Measurements from ENCODE around the gene CEMIP.

DNA sequence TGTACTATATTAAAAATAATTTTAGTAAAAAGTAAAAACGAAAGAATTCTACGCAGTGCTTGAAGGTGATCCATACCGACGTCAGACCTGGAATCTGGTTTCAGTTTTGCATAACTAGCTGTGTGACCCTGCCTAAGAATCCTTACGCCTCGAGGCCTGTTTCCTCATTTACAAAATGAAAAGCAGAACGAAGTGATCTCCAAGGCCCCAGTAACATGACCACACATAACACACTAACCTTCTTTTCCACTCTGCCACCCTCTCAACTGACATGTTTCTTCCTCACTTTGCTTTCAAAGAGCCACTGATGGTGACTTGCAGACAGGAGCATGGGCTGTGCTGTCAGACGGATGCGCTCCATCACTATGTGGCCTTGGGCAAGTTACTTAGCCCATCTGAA lies 205.7 kb downstream of the CEMIP start:
- TF ChIP-seq ZNF749 (CRISPR knock-in tag; IDR thresholded peaks at IDR 0.05; ENCODE audit: borderline replicate concordance) (no peak), ZFX (CRISPR knock-in tag; IDR thresholded peaks at IDR 0.05; ENCODE audit: low read depth) (no peak), TCF12 (IDR thresholded peaks at IDR 0.05) (no peak), TCF12 (CRISPR knock-in tag; IDR thresholded peaks at IDR 0.05) (no peak), EZH2 (conservative IDR thresholded peaks at IDR 0.05; ENCODE audit: low read depth, low read length) (no peak), FOXA1 (IDR thresholded peaks at IDR 0.05) (no peak), FOXA1 (CRISPR knock-in tag; IDR thresholded peaks at IDR 0.05) (no peak), ZNF33A (CRISPR knock-in tag; IDR thresholded peaks at IDR 0.05; ENCODE audit: borderline replicate concordance) (no peak)
- TF ChIP-seq, protein P1, sequence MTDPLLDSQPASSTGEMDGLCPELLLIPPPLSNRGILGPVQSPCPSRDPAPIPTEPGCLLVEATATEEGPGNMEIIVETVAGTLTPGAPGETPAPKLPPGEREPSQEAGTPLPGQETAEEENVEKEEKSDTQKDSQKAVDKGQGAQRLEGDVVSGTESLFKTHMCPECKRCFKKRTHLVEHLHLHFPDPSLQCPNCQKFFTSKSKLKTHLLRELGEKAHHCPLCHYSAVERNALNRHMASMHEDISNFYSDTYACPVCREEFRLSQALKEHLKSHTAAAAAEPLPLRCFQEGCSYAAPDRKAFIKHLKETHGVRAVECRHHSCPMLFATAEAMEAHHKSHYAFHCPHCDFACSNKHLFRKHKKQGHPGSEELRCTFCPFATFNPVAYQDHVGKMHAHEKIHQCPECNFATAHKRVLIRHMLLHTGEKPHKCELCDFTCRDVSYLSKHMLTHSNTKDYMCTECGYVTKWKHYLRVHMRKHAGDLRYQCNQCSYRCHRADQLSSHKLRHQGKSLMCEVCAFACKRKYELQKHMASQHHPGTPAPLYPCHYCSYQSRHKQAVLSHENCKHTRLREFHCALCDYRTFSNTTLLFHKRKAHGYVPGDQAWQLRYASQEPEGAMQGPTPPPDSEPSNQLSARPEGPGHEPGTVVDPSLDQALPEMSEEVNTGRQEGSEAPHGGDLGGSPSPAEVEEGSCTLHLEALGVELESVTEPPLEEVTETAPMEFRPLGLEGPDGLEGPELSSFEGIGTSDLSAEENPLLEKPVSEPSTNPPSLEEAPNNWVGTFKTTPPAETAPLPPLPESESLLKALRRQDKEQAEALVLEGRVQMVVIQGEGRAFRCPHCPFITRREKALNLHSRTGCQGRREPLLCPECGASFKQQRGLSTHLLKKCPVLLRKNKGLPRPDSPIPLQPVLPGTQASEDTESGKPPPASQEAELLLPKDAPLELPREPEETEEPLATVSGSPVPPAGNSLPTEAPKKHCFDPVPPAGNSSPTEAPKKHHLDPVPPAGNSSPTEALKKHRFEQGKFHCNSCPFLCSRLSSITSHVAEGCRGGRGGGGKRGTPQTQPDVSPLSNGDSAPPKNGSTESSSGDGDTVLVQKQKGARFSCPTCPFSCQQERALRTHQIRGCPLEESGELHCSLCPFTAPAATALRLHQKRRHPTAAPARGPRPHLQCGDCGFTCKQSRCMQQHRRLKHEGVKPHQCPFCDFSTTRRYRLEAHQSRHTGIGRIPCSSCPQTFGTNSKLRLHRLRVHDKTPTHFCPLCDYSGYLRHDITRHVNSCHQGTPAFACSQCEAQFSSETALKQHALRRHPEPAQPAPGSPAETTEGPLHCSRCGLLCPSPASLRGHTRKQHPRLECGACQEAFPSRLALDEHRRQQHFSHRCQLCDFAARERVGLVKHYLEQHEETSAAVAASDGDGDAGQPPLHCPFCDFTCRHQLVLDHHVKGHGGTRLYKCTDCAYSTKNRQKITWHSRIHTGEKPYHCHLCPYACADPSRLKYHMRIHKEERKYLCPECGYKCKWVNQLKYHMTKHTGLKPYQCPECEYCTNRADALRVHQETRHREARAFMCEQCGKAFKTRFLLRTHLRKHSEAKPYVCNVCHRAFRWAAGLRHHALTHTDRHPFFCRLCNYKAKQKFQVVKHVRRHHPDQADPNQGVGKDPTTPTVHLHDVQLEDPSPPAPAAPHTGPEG (CRISPR knock-in tag; IDR thresholded peaks at IDR 0.05): no peak
